ENCODE measurements around the gene TSHZ2.
"Not testable (repeated sequence)": the region's sequence is repeated elsewhere in the genome, so short reads cannot be mapped to it uniquely, and the experiment has no call there.

Gene TSHZ2

GRCh38 chr20:53297154-53297529, 325.0 kb downstream of the TSHZ2 start:
- no peak for DNase-seq

DNA sequence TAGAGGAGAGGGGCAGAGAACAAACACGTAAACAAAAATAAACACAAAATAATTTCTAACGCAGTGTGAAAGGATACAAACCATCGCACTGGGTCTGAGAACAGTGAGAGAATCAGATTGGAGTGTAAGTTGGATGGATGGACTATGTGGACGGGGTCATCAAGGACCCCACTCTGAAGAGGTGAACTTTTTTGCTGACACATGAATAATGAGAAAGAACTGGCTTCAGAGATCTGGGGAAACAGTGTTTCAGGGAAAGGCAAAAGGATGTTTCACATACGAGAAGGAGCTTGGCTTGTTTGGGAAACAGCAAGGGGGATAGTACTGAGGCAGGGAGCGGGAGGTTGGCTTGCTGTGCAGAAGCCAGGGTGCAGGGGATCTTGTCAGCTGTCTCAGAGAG, 326.1 kb downstream of the TSHZ2 start:
- DNase-seq, result no peak

- no peak for DNase-seq
Observed at GRCh38 chr20:53298911-53299310, 326.8 kb downstream of the TSHZ2 start.

DNA sequence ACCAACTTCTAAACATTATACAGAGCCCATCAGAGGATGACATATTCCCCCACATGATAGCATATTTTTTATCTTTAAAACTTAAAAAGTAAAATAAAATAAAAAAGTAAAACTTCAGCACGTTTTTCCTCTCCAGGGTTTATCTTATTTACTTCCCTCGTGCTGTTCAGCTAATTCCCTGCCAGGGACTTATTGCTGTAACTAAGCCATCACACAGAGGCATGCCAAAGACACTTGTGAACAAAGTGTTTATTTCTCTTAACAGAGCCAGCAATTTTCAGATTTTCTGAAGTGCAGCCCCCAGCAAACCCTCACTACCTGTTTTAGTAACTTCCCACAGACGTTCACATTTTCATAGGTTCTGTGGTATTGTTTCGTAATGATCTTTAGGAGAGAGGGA, 327.7 kb downstream of the TSHZ2 start:
- DNase-seq, result no peak

- DNase-seq, result no peak
Observed at GRCh38 chr20:53301869-53302268, 329.7 kb downstream of the TSHZ2 start.

DNA sequence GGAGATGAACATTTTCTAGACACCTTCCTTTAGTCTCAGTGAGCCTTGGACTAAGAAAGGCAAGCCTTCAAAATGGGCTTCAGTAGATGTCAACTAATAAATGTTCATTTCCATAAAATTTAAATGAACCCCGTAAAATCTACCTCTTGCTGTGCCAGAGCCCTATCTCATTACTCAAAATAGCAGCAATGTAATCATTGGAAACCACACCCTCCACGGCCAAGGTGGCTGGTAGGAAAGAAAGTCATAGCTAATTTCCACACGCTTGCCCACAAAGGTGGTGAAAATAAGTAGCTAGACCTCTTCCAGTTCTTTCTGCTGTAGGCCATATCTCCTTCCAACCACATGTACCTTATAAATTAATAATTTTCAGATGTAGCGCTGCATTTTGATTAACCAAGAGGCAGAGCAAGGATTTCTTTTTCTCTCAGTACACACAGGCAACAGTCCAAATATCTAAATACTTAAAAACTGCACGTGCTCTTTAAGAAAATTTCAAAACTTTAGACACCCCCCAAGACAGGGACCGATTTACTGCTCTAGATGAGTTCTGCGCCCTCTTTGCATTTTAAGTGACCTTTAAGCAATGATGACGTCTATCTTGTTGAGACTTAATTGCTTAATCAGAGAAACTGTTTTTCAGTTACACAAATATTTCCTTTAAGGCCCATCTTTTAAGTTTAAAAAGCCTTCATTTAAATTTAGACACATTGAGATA, 330.7 kb downstream of the TSHZ2 start:
- no peak for DNase-seq

DNA sequence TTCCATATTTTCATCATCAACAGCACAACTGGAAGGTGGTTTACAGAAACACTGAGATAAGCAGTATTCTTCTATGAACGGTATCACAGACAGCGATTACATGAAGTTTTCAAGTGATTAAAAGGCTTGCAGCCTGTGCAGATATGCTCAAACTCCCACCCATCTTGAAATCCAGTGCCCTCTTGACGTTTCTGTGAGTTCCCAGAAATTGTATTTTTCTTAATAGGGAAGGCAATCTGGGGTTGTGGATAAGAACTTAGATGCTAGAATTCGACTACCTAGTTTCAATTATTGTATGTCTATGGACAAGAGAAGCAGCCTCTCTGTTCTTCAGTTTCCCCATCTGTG, 331.2 kb downstream of the TSHZ2 start:
- DNase-seq, result no peak

DNA sequence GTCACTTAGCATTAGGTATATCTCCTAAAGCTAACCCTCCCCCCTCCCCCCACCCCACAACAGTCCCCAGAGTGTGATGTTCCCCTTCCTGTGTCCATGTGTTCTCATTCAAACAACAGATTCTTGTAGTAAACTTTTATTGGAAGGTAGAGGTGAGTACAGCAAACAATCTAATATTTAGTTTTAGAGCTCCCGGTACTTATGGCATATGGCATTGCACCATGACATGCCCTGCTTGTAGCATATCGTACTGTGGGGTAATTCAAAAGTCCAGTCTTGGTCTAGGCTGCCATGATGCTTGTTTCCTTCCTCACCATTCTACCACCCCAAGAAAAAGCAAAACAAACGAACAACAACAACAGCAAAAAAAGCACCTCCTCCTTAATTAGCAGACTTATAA, 332.0 kb downstream of the TSHZ2 start:
- no peak for DNase-seq

GRCh38 chr20:53306192-53306805, 334.1 kb downstream of the TSHZ2 start:
- no peak for DNase-seq

- no peak for DNase-seq
Observed at GRCh38 chr20:53307964-53308597, 335.9 kb downstream of the TSHZ2 start.

- no peak for DNase-seq
Observed at GRCh38 chr20:53309515-53309914, 337.4 kb downstream of the TSHZ2 start.

GRCh38 chr20:53312957-53313356, 340.8 kb downstream of the TSHZ2 start:
- DNase-seq, result no peak

GRCh38 chr20:53316206-53316937, 344.2 kb downstream of the TSHZ2 start:
- no peak for DNase-seq

GRCh38 chr20:53319200-53319599, 347.0 kb downstream of the TSHZ2 start:
- no peak for DNase-seq

GRCh38 chr20:53319716-53320115, 347.6 kb downstream of the TSHZ2 start:
- no peak for DNase-seq

GRCh38 chr20:53320701-53321100, 348.5 kb downstream of the TSHZ2 start:
- no peak for DNase-seq

GRCh38 chr20:53321596-53321995, 349.4 kb downstream of the TSHZ2 start:
- no peak for DNase-seq

GRCh38 chr20:53322651-53323050, 350.5 kb downstream of the TSHZ2 start:
- DNase-seq, result no peak

GRCh38 chr20:53323460-53323859, 351.3 kb downstream of the TSHZ2 start:
- DNase-seq, result not testable (repeated sequence)

- DNase-seq, result no peak
Observed at GRCh38 chr20:53324816-53325215, 352.7 kb downstream of the TSHZ2 start.

DNA sequence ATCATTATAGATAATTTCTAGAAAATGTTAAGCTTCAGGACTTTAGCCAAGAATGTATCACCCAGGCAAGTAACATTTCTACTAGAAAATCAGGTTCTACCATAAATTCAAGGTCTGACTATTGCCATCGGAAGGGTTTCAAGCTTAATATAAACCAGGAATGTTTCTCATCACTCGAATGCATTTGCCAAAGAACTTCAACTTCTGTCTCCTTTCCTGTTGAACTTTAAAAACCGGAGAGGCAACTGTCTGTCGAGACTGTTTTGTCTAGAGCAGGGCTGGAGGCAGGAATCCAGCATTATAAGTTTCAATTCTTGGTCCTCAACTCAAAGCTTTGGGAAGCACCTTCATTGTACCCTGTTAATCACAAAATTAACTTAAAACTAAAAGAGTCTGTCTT, 356.8 kb downstream of the TSHZ2 start:
- no peak for DNase-seq

DNA sequence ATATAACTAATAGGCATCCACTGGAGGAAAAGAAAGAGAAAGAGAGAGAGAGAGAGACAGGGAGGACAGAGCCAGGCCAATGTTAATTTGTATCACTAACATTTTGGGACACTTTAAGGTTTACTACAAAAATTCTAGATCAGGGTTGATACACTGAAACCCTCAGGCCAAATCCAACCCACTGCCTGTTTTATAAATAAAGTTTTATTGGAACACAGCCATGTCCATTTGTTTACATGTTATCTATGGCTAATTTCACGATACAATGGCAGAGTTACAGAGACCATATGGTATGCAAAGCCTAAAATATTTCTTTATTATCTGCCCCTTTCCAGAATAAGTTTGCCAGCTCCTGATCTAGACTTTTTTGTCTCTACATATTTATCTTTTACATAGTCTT, 357.6 kb downstream of the TSHZ2 start:
- DNase-seq, result no peak

DNA sequence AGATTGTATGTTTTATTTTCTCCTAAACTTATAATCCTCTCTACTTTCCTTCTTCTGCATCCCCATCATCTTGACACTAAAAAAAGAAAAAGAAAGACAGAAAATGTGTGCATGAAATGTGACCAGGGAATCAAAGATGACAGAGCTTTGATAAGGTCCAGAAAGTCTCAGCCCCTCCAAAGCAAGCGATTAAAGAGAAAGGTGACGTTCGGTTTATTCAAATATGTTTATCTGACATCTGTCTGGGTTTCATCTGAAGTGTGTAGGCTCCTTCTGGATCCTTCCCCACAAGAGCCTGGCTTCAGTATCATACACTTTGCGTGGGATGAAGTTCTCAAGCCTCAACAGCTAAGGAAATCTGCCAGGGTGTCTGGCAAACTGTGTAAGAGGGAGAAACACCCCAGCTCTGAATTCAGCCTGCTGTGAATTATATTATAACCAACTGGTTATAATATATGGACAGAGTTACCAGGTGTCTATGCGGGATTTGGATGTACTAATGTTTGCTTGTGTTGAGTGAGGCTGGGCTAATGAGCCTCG, 358.5 kb downstream of the TSHZ2 start:
- no peak for DNase-seq
